Spinal cord (tissue), 10 donors: ENCODE data around the gene PNPT1. TPM values are rescaled to one million over a fixed set of nuclear protein-coding genes. Genes with fewer than 3 reads are reported as not detected.
A peak's percentile ranks its signal among the peaks of the same experiment; 100 is the strongest.
"Not testable (repeated sequence)": the region's sequence is repeated elsewhere in the genome, so short reads cannot be mapped to it uniquely, and the experiment has no call there.

ENCODE experiments used
- DNase-seq, 6 donors: peaks; one replicate each; pipeline versions ENCODE4 v3.0.0 to v3.0.0-alpha.2; 2013 to 2015; ENCODE audit warnings: low spot score in 6 of 6, low read depth in 4 of 6
- H3K27ac ChIP-seq: one replicate; pipeline ENCODE4 v1.5.1; 2013; ENCODE audit warnings: low read depth, low read length, control low read depth
- H3K27me3 ChIP-seq: one replicate; pipeline ENCODE4 v1.6.1; 2013; ENCODE audit warnings: low read length; ENCODE audit not compliant: control insufficient read depth, insufficient read depth
- H3K36me3 ChIP-seq: one replicate; pipeline ENCODE4 v1.6.1; 2013; ENCODE audit warnings: low read length; ENCODE audit not compliant: control insufficient read depth, insufficient read depth
- H3K4me1 ChIP-seq: one replicate; pipeline ENCODE4 v1.6.1; 2013; ENCODE audit warnings: low read length; ENCODE audit not compliant: control insufficient read depth, insufficient read depth
- H3K4me3 ChIP-seq: one replicate; pipeline ENCODE4 v1.5.1; 2013; ENCODE audit warnings: low read depth, low read length, control low read depth
- H3K9me3 ChIP-seq: one replicate; pipeline ENCODE4 v1.6.1; 2013; ENCODE audit warnings: low read length; ENCODE audit not compliant: control insufficient read depth, insufficient read depth
- WGBS: methylation state at CpG from one replicate; pipeline ENCODE4 v1.1.5; 2013; ENCODE audit warnings: missing lambda C conversion rate; ENCODE audit not compliant: insufficient coverage; 5-methylcytosine and 5-hydroxymethylcytosine counted together
- polyA plus RNA-seq, 2 donors: library from polyadenylated mRNA; unstranded; fragments of 120-200 nt; gene quantifications; one replicate each; pipeline ENCODE4 v1.2.1, GENCODE V29; 2013; ENCODE audit not compliant: insufficient read length in 2 of 2
- total RNA-seq, 2 donors: library from RNA; depleted of rRNA in 1 of 2; stranded (reverse); fragments of 120-200 nt in 1 of 2; fragments of >200 nt in 1 of 2; gene quantifications; one replicate each; pipeline versions ENCODE4 v1.2.3 to v1.2.4, GENCODE V29; 2013 to 2014
- donor health status: healthy.

Gene PNPT1
- total and polyA plus RNA-seq, 4 donors: 24.7 to 35.4 (median 31.5) TPM

GRCh38 chr2:55719852-55720251 lies 26.2 kb upstream of the PNPT1 start:
- Histone ChIP-seq H3K27ac (no peak overlapping the region), H3K9me3 (no peaks in the 10 kb centered on the region), H3K27me3 (no peaks in the 10 kb centered on the region), H3K36me3 (no peaks in the 10 kb centered on the region), H3K4me3 (no peak overlapping the region), H3K4me1 (no peaks in the 10 kb centered on the region)
- no peak for DNase-seq
- no CpG with 5 or more reads among the region's 1 CpG for WGBS

- no peaks in the 10 kb centered on the region for H3K9me3 ChIP-seq
- H3K27ac ChIP-seq: no peak overlapping the region
- H3K27me3 ChIP-seq: no peaks in the 10 kb centered on the region
- 63% methylated on average over 2 of the region's 11 CpGs for whole genome bisulfite sequencing
- no peak overlapping the region for H3K4me3 ChIP-seq
- DNase-seq: peak; percentile 28 to 95 (median 70)
- H3K36me3 ChIP-seq: no peaks in the 10 kb centered on the region
- H3K4me1 ChIP-seq: no peaks in the 10 kb centered on the region
Observed at GRCh38 chr2:55718165-55719008, 24.7 kb upstream of the PNPT1 start.

- DNase-seq: no peak
- Histone ChIP-seq H3K27ac (no peak overlapping the region), H3K9me3 (no peaks in the 10 kb centered on the region), H3K36me3 (no peaks in the 10 kb centered on the region), H3K4me1 (no peaks in the 10 kb centered on the region), H3K4me3 (no peak overlapping the region), H3K27me3 (no peaks in the 10 kb centered on the region)
- 79% methylated on average over 3 of the region's 4 CpGs for WGBS
Observed at GRCh38 chr2:55715626-55716025, 22.0 kb upstream of the PNPT1 start.

GRCh38 chr2:55715178-55715577 lies 21.5 kb upstream of the PNPT1 start:
- WGBS: 100% methylated on average over 1 of the region's 3 CpGs
- H3K9me3 ChIP-seq, H3K4me1 ChIP-seq: not testable (repeated sequence)

GRCh38 chr2:55712477-55713060 lies 18.9 kb upstream of the PNPT1 start:
- Histone ChIP-seq H3K27ac (no peak overlapping the region), H3K9me3 (no peaks in the 10 kb centered on the region), H3K4me3 (no peak overlapping the region), H3K36me3 (no peaks in the 10 kb centered on the region), H3K27me3 (no peaks in the 10 kb centered on the region), H3K4me1 (no peaks in the 10 kb centered on the region)
- WGBS: 100% methylated on average over 1 of the region's 6 CpGs
- no peak for DNase-seq

More at GRCh38 chr2:55715178-55715577, 21.5 kb upstream of the PNPT1 start:
- not testable (repeated sequence) for H3K27me3 ChIP-seq, H3K4me3 ChIP-seq, H3K27ac ChIP-seq, DNase-seq, H3K36me3 ChIP-seq

GRCh38 chr2:55710025-55710424 lies 16.4 kb upstream of the PNPT1 start:
- Histone ChIP-seq H3K27me3 (no peaks in the 10 kb centered on the region), H3K4me3 (no peak overlapping the region), H3K36me3 (no peaks in the 10 kb centered on the region), H3K27ac (no peak overlapping the region), H3K4me1 (no peaks in the 10 kb centered on the region), H3K9me3 (no peaks in the 10 kb centered on the region)
- DNase-seq: no peak

- WGBS: no CpG with 5 or more reads among the region's 1 CpG
- Histone ChIP-seq H3K4me1 (no peaks in the 10 kb centered on the region), H3K27me3 (no peaks in the 10 kb centered on the region), H3K4me3 (no peak overlapping the region), H3K9me3 (no peaks in the 10 kb centered on the region), H3K36me3 (no peaks in the 10 kb centered on the region), H3K27ac (no peak overlapping the region)
- no peak for DNase-seq
Observed at GRCh38 chr2:55707751-55708150, 14.1 kb upstream of the PNPT1 start.

GRCh38 chr2:55706258-55706657 lies 12.6 kb upstream of the PNPT1 start:
- H3K27ac ChIP-seq, H3K27me3 ChIP-seq, H3K9me3 ChIP-seq, DNase-seq, H3K4me1 ChIP-seq, H3K4me3 ChIP-seq, H3K36me3 ChIP-seq: not testable (repeated sequence)
- WGBS: no CpG with 5 or more reads among the region's 4 CpGs

- Histone ChIP-seq H3K36me3 (no peaks in the 10 kb centered on the region), H3K9me3 (no peaks in the 10 kb centered on the region), H3K4me3 (no peak overlapping the region), H3K27me3 (no peaks in the 10 kb centered on the region), H3K27ac (no peak overlapping the region), H3K4me1 (no peaks in the 10 kb centered on the region)
- DNase-seq: no peak
- WGBS: 80% methylated on average over 1 of the region's 7 CpGs
Observed at GRCh38 chr2:55705027-55705653, 11.5 kb upstream of the PNPT1 start.

- no peaks in the 10 kb centered on the region for H3K36me3 ChIP-seq
- H3K4me1 ChIP-seq: no peaks in the 10 kb centered on the region
- no peak overlapping the region for H3K27ac ChIP-seq
- 75% methylated on average over 2 of the region's 4 CpGs for WGBS
- no peaks in the 10 kb centered on the region for H3K27me3 ChIP-seq
- H3K4me3 ChIP-seq: no peak overlapping the region
- no peak for DNase-seq
- no peaks in the 10 kb centered on the region for H3K9me3 ChIP-seq
Observed at GRCh38 chr2:55703350-55703749, 9.7 kb upstream of the PNPT1 start.
